K562 (cell line): ENCODE measurements around the gene PHF5A. TPM values are rescaled to one million over a fixed set of nuclear protein-coding genes. Genes with fewer than 3 reads are reported as not detected.
A peak's percentile ranks its signal among the peaks of the same experiment; 100 is the strongest.

Source experiments
- CBFA2T2 ChIP-seq: fragments of 450-650 bp; conservative IDR thresholded peaks from 2 replicates; pipeline ENCODE4 v1.6.1; 2017; ENCODE audit warnings: mild to moderate bottlenecking
- CC2D1A ChIP-seq: fragments of 450-650 bp; IDR thresholded peaks from 2 replicates; pipeline ENCODE4 v1.6.1; 2017; ENCODE audit warnings: mild to moderate bottlenecking
- CREM ChIP-seq: IDR thresholded peaks from 2 replicates; pipeline ENCODE4 v1.6.1; 2014; ENCODE audit warnings: antibody characterized with exemption, low read depth
- FOS ChIP-seq: IDR thresholded peaks from 3 replicates; pipeline ENCODE4 v1.6.1; 2011; ENCODE audit not compliant: insufficient read length; ENCODE audit errors: extremely low read depth
- HDAC1 ChIP-seq, 2 experiments: fragments of 450-650 bp; IDR thresholded peaks; 2 replicates each; pipeline ENCODE4 v1.6.1; 2016 to 2017; ENCODE audit warnings: inconsistent platforms in 1 of 2, mild to moderate bottlenecking in 1 of 2, moderate library complexity in 1 of 2
- HDGF ChIP-seq: fragments of 450-650 bp; IDR thresholded peaks from 2 replicates; pipeline ENCODE4 v1.6.1; 2016
- HMBOX1 ChIP-seq: sonication (generic); IDR thresholded peaks from 2 replicates; pipeline ENCODE4 v1.6.1; 2016
- IRF9 ChIP-seq: fragments of 450-650 bp; IDR thresholded peaks from 2 replicates; pipeline ENCODE4 v1.6.1; 2016; ENCODE audit warnings: missing biosample characterization, missing genetic modification characterization
- KLF1 ChIP-seq: fragments of 450-650 bp; IDR thresholded peaks from 2 replicates; pipeline ENCODE4 v1.6.1; 2016; ENCODE audit warnings: missing genetic modification characterization, missing compliant biosample characterization
- KLF6 ChIP-seq: fragments of 250-450 bp; sonication (Bioruptor Pico); IDR thresholded peaks from 2 replicates; pipeline ENCODE4 v1.4.0; 2020; ENCODE audit warnings: mild to moderate bottlenecking, moderate library complexity, borderline replicate concordance
- MCM5 ChIP-seq: fragments of 450-650 bp; IDR thresholded peaks from 2 replicates; pipeline ENCODE4 v1.6.1; 2016; ENCODE audit warnings: low read depth
- MTA1 ChIP-seq: fragments of 450-650 bp; IDR thresholded peaks from 2 replicates; pipeline ENCODE4 v1.6.1; 2017; ENCODE audit warnings: borderline replicate concordance
- NFIX ChIP-seq: fragments of 250-450 bp; sonication (Bioruptor Pico); IDR thresholded peaks from 2 replicates; pipeline ENCODE4 v1.4.0; 2020; ENCODE audit warnings: low read depth, mild to moderate bottlenecking, moderate library complexity
- NFXL1 ChIP-seq: fragments of 450-650 bp; formaldehyde crosslinking; IDR thresholded peaks from 2 replicates; pipeline ENCODE4 v1.4.0; 2021; ENCODE audit warnings: mild to moderate bottlenecking
- RBM14 ChIP-seq: fragments of 200-400 bp; formaldehyde crosslinking; IDR thresholded peaks from 2 replicates; pipeline ENCODE4 v1.6.1; 2018; ENCODE audit warnings: low read depth, mild to moderate bottlenecking, low read length, moderate library complexity, borderline replicate concordance; ENCODE audit not compliant: insufficient read depth
- RERE ChIP-seq: sonication (generic); formaldehyde crosslinking; IDR thresholded peaks from 2 replicates; pipeline ENCODE4 v1.8.0; 2023; ENCODE audit warnings: missing genetic modification reagents, mild to moderate bottlenecking, borderline replicate concordance
- SOX6 ChIP-seq: fragments of 450-650 bp; IDR thresholded peaks from 2 replicates; pipeline ENCODE4 v1.6.1; 2014; ENCODE audit warnings: mild to moderate bottlenecking
- SRF ChIP-seq, 2 experiments: fragments of 250-450, 450-650 bp in 1 of 2; sonication (Bioruptor Pico) in 1 of 2; sonication (generic) in 1 of 2; formaldehyde crosslinking; IDR thresholded peaks; 2 replicates each; pipeline versions ENCODE4 v1.5.0 to v1.5.1; 2020 to 2022; ENCODE audit warnings: mild to moderate bottlenecking in 1 of 2, missing genetic modification reagents in 1 of 2
- SRSF7 ChIP-seq: fragments of 200-400 bp; formaldehyde crosslinking; optimal IDR thresholded peaks from 2 replicates; pipeline ENCODE3; 2017; ENCODE audit warnings: mild to moderate bottlenecking, low read depth, low read length
- TEAD4 ChIP-seq, 2 experiments: sonication (generic) in 1 of 2; formaldehyde crosslinking in 1 of 2; IDR thresholded peaks; 2 replicates each; pipeline versions ENCODE4 v1.6.1 to v1.8.0; 2012 to 2022; ENCODE audit warnings: borderline replicate concordance in 1 of 2, inconsistent platforms in 1 of 2, low read length in 1 of 2, mild to moderate bottlenecking in 1 of 2, missing genetic modification reagents in 1 of 2
- ZNF584 ChIP-seq: fragments of 200-800 bp; sonication (Bioruptor generic); IDR thresholded peaks from 2 replicates; pipeline ENCODE4 v1.6.1; 2016; ENCODE audit warnings: low read depth, mild to moderate bottlenecking, missing genetic modification characterization, missing compliant biosample characterization
- polyA plus RNA-seq, 8 experiments: library from polyadenylated mRNA; depleted of rRNA in 4 of 8; stranded (reverse) in 5 of 8; unstranded in 3 of 8; fragments of >200 nt; fragmentation: Nextera tagmentation in 2 of 8; fragmentation: Illumina TruSeq in 1 of 8; extraction: Ambion mirVana in 2 of 8; extraction: Trizol in 1 of 8; gene quantifications; 2 replicates each; pipeline versions ENCODE4 v1.2.1 to v1.2.3, GENCODE V29; 2011 to 2014; ENCODE audit warnings: inconsistent platforms in 1 of 8, missing spikeins in 1 of 8
- total RNA-seq, 7 experiments: library from RNA; depleted of rRNA in 6 of 7; stranded (reverse); fragments of >200 nt in 6 of 7; fragmentation: Illumina TruSeq in 2 of 7; extraction: Trizol in 2 of 7; gene quantifications; 2 replicates each; pipeline versions ENCODE4 v1.2.1 to v1.2.3, GENCODE V29; 2011 to 2021; ENCODE audit warnings: low replicate concordance in 1 of 7

PHF5A gene
- total and polyA plus RNA-seq, 9 of the 15 experiments (the other 6 are each of a cell fraction or from before 2014, with no cell fraction given), result 14.2 to 144 (median 101) TPM

- TF ChIP-seq HMBOX1, result no peak
- TF ChIP-seq KLF6, result peak; percentile 91; the same call in 1 of the 2 replicates
- no peak for TF ChIP-seq NFXL1
- TF ChIP-seq HDGF, result no peak
- no peak for TF ChIP-seq NFIX
- peak in 1 of 2 experiments; percentile 57; a peak in 1 of 4 replicates for TF ChIP-seq SRF (CRISPR knock-in tag; IDR thresholded peaks at IDR 0.05)
- TF ChIP-seq HDAC1 (IDR thresholded peaks at IDR 0.05), result peak in 1 of 2 experiments; percentile 74; a peak in 2 of 4 replicates
- no peak for TF ChIP-seq IRF9 (tag)
- peak; percentile 25; the same call in 1 of the 2 replicates for TF ChIP-seq MTA1
- no peak for TF ChIP-seq CBFA2T2
- 0 out of 2 replicates have a peak, but pooled peaks have one; percentile 31 for TF ChIP-seq RBM14
- TF ChIP-seq RERE (CRISPR knock-in tag), result no peak
- no peak for TF ChIP-seq SRSF7
- no peak for TF ChIP-seq FOS
- no peak for TF ChIP-seq CC2D1A
- no peak; the same call in 1 of the 2 replicates for TF ChIP-seq TEAD4 (IDR thresholded peaks at IDR 0.05; ENCODE audit: low read length)
- 0 out of 2 replicates have a peak, but pooled peaks have one; percentile 27 for TF ChIP-seq TEAD4 (CRISPR knock-in tag; IDR thresholded peaks at IDR 0.05; ENCODE audit: borderline replicate concordance)
- peak; percentile 59; the same call in 1 of the 2 replicates for TF ChIP-seq KLF1 (tag)
- TF ChIP-seq ZNF584 (CRISPR knock-in tag), result no peak
- TF ChIP-seq CREM, result peak; percentile 91
- peak; percentile 67; the same call in 1 of the 2 replicates for TF ChIP-seq SOX6
- TF ChIP-seq MCM5, result no peak
Measured at GRCh38 chr22:41446639-41447434, 21.7 kb downstream of the PHF5A start, which contains the start of gene TOB2 (continued).
